Stomach smooth muscle (tissue), 2 donors: ENCODE results near the gene TMEM106C.

Source experiments
- H3K27ac ChIP-seq: one replicate; pipeline ENCODE4 v1.7.0; 2013; ENCODE audit warnings: mild to moderate bottlenecking, low read length, inconsistent platforms
- H3K27me3 ChIP-seq, 2 donors: one replicate each; pipeline ENCODE4 v1.7.0; 2013; ENCODE audit warnings: low read length in 2 of 2; ENCODE audit not compliant: insufficient read depth in 2 of 2, control insufficient read depth in 1 of 2
- H3K36me3 ChIP-seq, 2 donors: one replicate each; pipeline ENCODE4 v1.7.0; 2013; ENCODE audit warnings: low read length in 2 of 2; ENCODE audit not compliant: control insufficient read depth in 2 of 2, insufficient read depth in 2 of 2
- H3K4me1 ChIP-seq: one replicate; pipeline ENCODE4 v1.7.0; 2013; ENCODE audit warnings: low read length; ENCODE audit not compliant: control insufficient read depth, insufficient read depth
- H3K4me3 ChIP-seq, 2 donors: one replicate each; pipeline ENCODE4 v1.7.0; 2013; ENCODE audit warnings: low read length in 2 of 2
- H3K9ac ChIP-seq, 2 donors: one replicate each; pipeline ENCODE4 v1.7.0; 2013; ENCODE audit warnings: low read length in 2 of 2, mild to moderate bottlenecking in 1 of 2
- H3K9me3 ChIP-seq, 2 donors: one replicate each; pipeline ENCODE4 v1.7.0; 2013; ENCODE audit warnings: low read length in 2 of 2; ENCODE audit not compliant: control insufficient read depth in 2 of 2
- donor health status: healthy.
- donor health status: Pancreatic carcinoma.

TMEM106C gene

DNA sequence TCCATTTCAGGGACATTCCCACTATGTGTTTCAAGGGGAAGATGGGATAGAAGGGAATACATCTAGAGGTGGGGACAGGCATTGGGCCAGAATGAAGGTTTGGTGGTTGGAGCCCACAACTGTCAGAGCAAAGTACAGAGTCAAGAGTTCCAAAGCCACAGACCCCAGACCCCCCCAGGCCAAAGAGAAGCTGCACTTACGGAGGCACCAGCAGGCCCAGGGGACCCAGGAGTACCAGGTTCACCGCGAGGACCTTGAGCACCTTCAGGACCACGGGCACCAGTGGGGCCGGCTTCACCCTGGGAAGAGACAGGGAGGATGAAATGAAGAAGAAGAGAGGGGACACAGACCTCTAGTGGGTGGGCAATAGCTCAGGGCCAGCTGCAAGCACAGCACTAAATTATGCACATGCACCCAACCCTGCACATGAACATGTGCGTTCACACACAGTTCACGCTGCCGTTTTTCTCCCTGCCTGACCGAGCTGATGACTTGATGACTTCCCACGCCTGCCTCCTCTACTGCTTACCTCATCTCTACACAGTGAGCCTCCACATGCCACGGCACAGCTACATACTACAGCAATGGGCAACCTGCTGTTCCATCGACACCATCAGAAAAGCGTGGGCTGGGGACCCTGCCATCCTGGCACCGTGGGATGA lies 24.1 kb downstream of the TMEM106C start:
- Histone ChIP-seq H3K27me3 (peaks cover 0 to 2% of the 10 kb centered on the region in 2 donors), H3K36me3 (no peaks in the 10 kb centered on the region), H3K9me3 (no peaks in the 10 kb centered on the region), H3K4me3 (no peak overlapping the region), H3K27ac (no peak overlapping the region), H3K9ac (no peak overlapping the region), H3K4me1 (peaks cover 4% of the 10 kb centered on the region)

DNA sequence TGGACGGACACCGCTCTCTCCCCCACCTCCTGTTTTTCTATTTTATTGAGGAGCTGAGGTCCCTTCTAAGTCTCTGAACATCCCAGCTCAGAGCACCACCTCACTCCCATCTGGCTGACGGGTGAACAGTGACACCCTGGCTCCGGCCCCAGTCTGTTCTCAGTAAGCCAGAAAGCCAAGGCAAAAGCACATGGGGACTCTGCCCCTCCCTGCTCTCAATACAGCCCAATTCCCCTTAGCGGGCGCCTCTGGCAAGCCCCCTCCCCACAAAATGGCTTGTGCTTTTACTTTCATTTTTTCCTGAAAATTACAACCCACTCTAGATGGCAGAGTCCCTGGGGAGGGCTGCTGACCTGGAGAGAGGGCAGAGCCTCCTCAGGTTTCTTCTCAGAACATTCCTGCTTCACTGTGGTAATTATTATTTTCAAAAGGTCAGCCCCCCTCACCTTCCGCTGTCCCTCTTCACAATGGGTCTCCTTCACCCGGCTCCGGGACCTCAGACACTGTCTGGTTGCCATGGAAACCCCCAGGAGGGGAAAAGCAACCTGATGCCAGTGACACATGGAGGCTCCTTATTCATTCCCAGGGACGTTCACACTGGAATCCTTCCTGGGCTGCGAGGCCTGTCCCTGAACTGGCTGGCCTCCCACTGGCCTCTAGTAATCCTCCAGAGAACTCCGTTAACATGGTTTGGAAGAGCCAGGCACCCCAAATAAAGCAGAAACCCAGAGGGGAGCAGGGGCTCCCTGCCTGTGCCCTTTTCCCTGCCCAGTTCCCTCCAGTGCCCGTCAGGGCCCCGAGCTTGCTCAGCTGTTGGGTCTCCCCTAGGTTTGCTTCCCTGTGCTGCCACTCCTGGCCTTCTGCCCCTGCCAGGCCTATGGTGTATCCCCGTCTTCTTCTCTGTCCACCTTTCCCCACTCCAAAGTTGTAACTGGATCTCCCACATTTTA lies 25.0 kb downstream of the TMEM106C start:
- Histone ChIP-seq H3K4me1 (peaks cover 4% of the 10 kb centered on the region), H3K9me3 (no peaks in the 10 kb centered on the region), H3K9ac (no peak overlapping the region), H3K27ac (no peak overlapping the region), H3K36me3 (no peaks in the 10 kb centered on the region), H3K27me3 (peaks cover 0 to 2% of the 10 kb centered on the region in 2 donors), H3K4me3 (no peak overlapping the region)

DNA sequence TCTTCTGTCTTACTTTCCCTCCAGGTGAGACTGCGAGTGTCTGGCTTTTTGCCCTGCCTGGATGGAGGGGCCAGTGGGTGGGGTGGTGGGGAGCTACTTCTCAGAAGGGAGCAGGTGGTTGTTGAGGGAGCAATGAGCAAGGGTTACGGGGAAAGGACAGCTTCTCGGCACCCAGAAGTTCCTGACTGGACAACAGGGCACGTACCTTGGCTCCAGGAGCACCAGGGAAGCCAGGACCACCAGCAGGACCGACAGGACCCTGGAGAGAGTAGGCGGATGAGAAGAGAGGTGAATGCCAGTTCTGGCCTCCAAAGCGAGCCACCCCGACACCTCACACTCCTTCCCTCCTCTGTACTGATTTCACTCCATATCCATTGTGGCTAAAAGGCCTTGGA lies 25.6 kb downstream of the TMEM106C start:
- Histone ChIP-seq H3K27ac (no peak overlapping the region), H3K27me3 (peaks cover 0 to under 1% of the 10 kb centered on the region in 2 donors), H3K9ac (no peak overlapping the region), H3K4me1 (peaks cover 4% of the 10 kb centered on the region), H3K36me3 (no peaks in the 10 kb centered on the region), H3K4me3 (no peak overlapping the region), H3K9me3 (no peaks in the 10 kb centered on the region)

- H3K4me1 ChIP-seq, result peaks cover 4% of the 10 kb centered on the region
- H3K36me3 ChIP-seq, result no peaks in the 10 kb centered on the region
- H3K9ac ChIP-seq, result no peak overlapping the region
- no peak overlapping the region for H3K27ac ChIP-seq
- no peak overlapping the region for H3K4me3 ChIP-seq
- peaks cover 0 to 4% of the 10 kb centered on the region in 2 donors for H3K27me3 ChIP-seq
- no peaks in the 10 kb centered on the region for H3K9me3 ChIP-seq
Observed at GRCh38 chr12:47989666-47990065, 26.3 kb downstream of the TMEM106C start.

GRCh38 chr12:47990351-47991105 lies 27.1 kb downstream of the TMEM106C start:
- H3K27ac ChIP-seq, result no peak overlapping the region

GRCh38 chr12:47991106-47992061 lies 28.0 kb downstream of the TMEM106C start:
- no peak overlapping the region for H3K27ac ChIP-seq
- H3K27me3 ChIP-seq, result peaks cover 0 to 5% of the 10 kb centered on the region in 2 donors
- no peak overlapping the region for H3K9ac ChIP-seq
- no peak overlapping the region for H3K4me3 ChIP-seq
- H3K4me1 ChIP-seq, result peaks cover 4% of the 10 kb centered on the region
- no peaks in the 10 kb centered on the region for H3K9me3 ChIP-seq
- H3K36me3 ChIP-seq, result no peaks in the 10 kb centered on the region

More at GRCh38 chr12:47990351-47991105, 27.1 kb downstream of the TMEM106C start:
- no peaks in the 10 kb centered on the region for H3K36me3 ChIP-seq
- no peaks in the 10 kb centered on the region for H3K9me3 ChIP-seq
- H3K4me3 ChIP-seq, result no peak overlapping the region
- peaks cover 4% of the 10 kb centered on the region for H3K4me1 ChIP-seq
- H3K9ac ChIP-seq, result no peak overlapping the region
- peaks cover 0 to 5% of the 10 kb centered on the region in 2 donors for H3K27me3 ChIP-seq

DNA sequence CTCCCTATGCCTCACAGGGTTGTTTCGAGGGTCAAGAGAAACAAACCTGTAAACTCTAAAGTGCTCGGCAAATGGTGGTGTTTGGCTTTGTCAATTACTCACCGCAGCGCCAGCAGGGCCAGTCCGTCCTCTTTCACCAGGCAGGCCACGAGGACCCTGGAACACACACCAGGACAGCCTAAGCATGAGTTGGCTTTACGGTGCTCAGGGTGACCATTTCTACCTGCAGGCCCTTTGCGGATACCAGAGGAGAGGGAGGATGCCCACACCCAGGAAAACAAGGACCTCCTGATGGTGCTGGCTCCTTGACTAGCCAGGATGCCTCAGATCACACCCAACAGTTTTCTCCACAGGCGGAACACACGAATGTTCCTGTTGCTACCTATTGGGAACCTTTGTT lies 29.4 kb downstream of the TMEM106C start:
- Histone ChIP-seq H3K27me3 (peaks cover 4 to 9% of the 10 kb centered on the region in 2 donors), H3K4me3 (no peak overlapping the region), H3K9me3 (no peaks in the 10 kb centered on the region), H3K36me3 (no peaks in the 10 kb centered on the region), H3K27ac (no peak overlapping the region), H3K9ac (no peak overlapping the region), H3K4me1 (peaks cover 4% of the 10 kb centered on the region)

- Histone ChIP-seq H3K9me3 (no peaks in the 10 kb centered on the region), H3K4me1 (peaks cover 2% of the 10 kb centered on the region), H3K4me3 (no peak overlapping the region), H3K27ac (no peak overlapping the region), H3K27me3 (peaks cover 7 to 11% of the 10 kb centered on the region in 2 donors), H3K9ac (no peak overlapping the region), H3K36me3 (no peaks in the 10 kb centered on the region)
Observed at GRCh38 chr12:47993491-47993890, 30.1 kb downstream of the TMEM106C start.

- peaks cover 4% of the 10 kb centered on the region for H3K4me1 ChIP-seq
- H3K9me3 ChIP-seq, result no peaks in the 10 kb centered on the region
- no peaks in the 10 kb centered on the region for H3K36me3 ChIP-seq
- H3K27me3 ChIP-seq, result peaks cover 16 to 18% of the 10 kb centered on the region in 2 donors
- H3K27ac ChIP-seq, result no peak overlapping the region
- no peak overlapping the region for H3K9ac ChIP-seq
- H3K4me3 ChIP-seq, result no peak overlapping the region
Observed at GRCh38 chr12:47995981-47996401, 32.6 kb downstream of the TMEM106C start.
